ENCODE data around the gene CLSTN1.

GRCh38 chr1:9867408-9868243 lies 43.9 kb upstream of the CLSTN1 start:
- TF ChIP-seq EP300 (IDR thresholded peaks at IDR 0.05; ENCODE audit: borderline replicate concordance in 1 of 2, control insufficient read depth in 1 of 2, low read depth in 2 of 2, low read length in 2 of 2) = no peak
- TF ChIP-seq, protein P1, sequence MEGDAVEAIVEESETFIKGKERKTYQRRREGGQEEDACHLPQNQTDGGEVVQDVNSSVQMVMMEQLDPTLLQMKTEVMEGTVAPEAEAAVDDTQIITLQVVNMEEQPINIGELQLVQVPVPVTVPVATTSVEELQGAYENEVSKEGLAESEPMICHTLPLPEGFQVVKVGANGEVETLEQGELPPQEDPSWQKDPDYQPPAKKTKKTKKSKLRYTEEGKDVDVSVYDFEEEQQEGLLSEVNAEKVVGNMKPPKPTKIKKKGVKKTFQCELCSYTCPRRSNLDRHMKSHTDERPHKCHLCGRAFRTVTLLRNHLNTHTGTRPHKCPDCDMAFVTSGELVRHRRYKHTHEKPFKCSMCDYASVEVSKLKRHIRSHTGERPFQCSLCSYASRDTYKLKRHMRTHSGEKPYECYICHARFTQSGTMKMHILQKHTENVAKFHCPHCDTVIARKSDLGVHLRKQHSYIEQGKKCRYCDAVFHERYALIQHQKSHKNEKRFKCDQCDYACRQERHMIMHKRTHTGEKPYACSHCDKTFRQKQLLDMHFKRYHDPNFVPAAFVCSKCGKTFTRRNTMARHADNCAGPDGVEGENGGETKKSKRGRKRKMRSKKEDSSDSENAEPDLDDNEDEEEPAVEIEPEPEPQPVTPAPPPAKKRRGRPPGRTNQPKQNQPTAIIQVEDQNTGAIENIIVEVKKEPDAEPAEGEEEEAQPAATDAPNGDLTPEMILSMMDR (IDR thresholded peaks at IDR 0.05 in 2 of 3, conservative IDR thresholded peaks at IDR 0.05 in 1 of 3; ENCODE audit: control insufficient read depth in 2 of 3, extremely low read depth in 1 of 3, insufficient read depth in 1 of 3, low read depth in 3 of 3, low read length in 3 of 3) = peak; percentile 94 to 98 (median 98); a peak in 5 of 6 replicates
- TF ChIP-seq NR2C2 (IDR thresholded peaks at IDR 0.05; ENCODE audit: borderline replicate concordance, control insufficient read depth, insufficient read length, low read depth) = no peak
- TF ChIP-seq LARP7 (IDR thresholded peaks at IDR 0.05) = 0 out of 2 replicates have a peak, but pooled peaks have one; percentile 43
- TF ChIP-seq RBBP5 (conservative IDR thresholded peaks at IDR 0.05) = no peak
- TF ChIP-seq YY1 (IDR thresholded peaks at IDR 0.05; ENCODE audit: low read depth, low read length) = peak; percentile 90
